DND-41 (cell line): ENCODE measurements around the gene PLA2G15.
A peak's percentile ranks its signal among the peaks of the same experiment; 100 is the strongest.

Source experiments
- ATAC-seq: fragments of 200-7000 bp; cut with Tn5 transposase; 3 replicates; pipeline ENCODE4 v1.9.1; 2021; ENCODE audit warnings: low read depth; ENCODE audit not compliant: insufficient read depth
- DNase-seq: peaks from one replicate; pipeline ENCODE4 v3.0.0-alpha.2; 2020
- H2AFZ ChIP-seq: 2 replicates; pipeline ENCODE4 v1.6.0; 2012; ENCODE audit warnings: low read depth, low read length
- H3K27ac ChIP-seq: 2 replicates; pipeline ENCODE4 v1.5.1; 2012; ENCODE audit warnings: low read length, inconsistent platforms
- H3K27me3 ChIP-seq: fragments of 200-600 bp; sonication (generic); 2 replicates; pipeline ENCODE4 v1.6.0; 2012; ENCODE audit warnings: low read length, mild to moderate bottlenecking, inconsistent platforms; ENCODE audit not compliant: insufficient read depth, poor library complexity
- H3K36me3 ChIP-seq: 2 replicates; pipeline ENCODE4 v1.5.1; 2012; ENCODE audit warnings: low read length, inconsistent platforms; ENCODE audit not compliant: insufficient read depth
- H3K4me1 ChIP-seq: 2 replicates; pipeline ENCODE4 v1.5.1; 2012; ENCODE audit warnings: mild to moderate bottlenecking, low read length; ENCODE audit not compliant: insufficient read depth
- H3K4me2 ChIP-seq: 2 replicates; pipeline ENCODE4 v1.6.0; 2012; ENCODE audit warnings: mild to moderate bottlenecking, moderate library complexity, low read length, inconsistent platforms; ENCODE audit not compliant: insufficient read depth
- H3K4me3 ChIP-seq, 2 experiments: fragments of 200-600 bp in 1 of 2; shearing (Covaris generic) in 1 of 2; 2 replicates each; pipeline ENCODE4 v1.5.1; 2012 to 2016; ENCODE audit warnings: inconsistent platforms in 2 of 2, low read length in 2 of 2, mild to moderate bottlenecking in 2 of 2, low read depth in 1 of 2, moderate library complexity in 1 of 2
- H3K79me2 ChIP-seq: 2 replicates; pipeline ENCODE4 v1.6.0; 2012; ENCODE audit warnings: low read length, inconsistent platforms; ENCODE audit not compliant: insufficient read depth
- H3K9ac ChIP-seq: 2 replicates; pipeline ENCODE4 v1.6.0; 2012; ENCODE audit warnings: low read depth, mild to moderate bottlenecking, inconsistent platforms, low read length, moderate library complexity
- H3K9me3 ChIP-seq: 2 replicates; pipeline ENCODE4 v1.5.1; 2012; ENCODE audit warnings: low read length, moderate library complexity, mild to moderate bottlenecking, inconsistent platforms; ENCODE audit not compliant: insufficient read depth, severe bottlenecking
- H4K20me1 ChIP-seq: 2 replicates; pipeline ENCODE4 v1.6.0; 2012; ENCODE audit warnings: low read length; ENCODE audit not compliant: insufficient read depth
- EZH2 ChIP-seq: IDR thresholded peaks from 3 replicates; pipeline ENCODE4 v1.6.1; 2012; ENCODE audit warnings: borderline replicate concordance, low read depth, mild to moderate bottlenecking, moderate library complexity, low read length, inconsistent platforms; ENCODE audit not compliant: severe bottlenecking
- TF ChIP-seq, protein P1 (sequence below): IDR thresholded peaks from 2 replicates; pipeline ENCODE4 v1.5.1; 2012; ENCODE audit warnings: borderline replicate concordance, low read length, moderate library complexity, mild to moderate bottlenecking; ENCODE audit not compliant: poor library complexity, severe bottlenecking; ENCODE audit errors: extremely low read depth

The PLA2G15 gene, protein sequence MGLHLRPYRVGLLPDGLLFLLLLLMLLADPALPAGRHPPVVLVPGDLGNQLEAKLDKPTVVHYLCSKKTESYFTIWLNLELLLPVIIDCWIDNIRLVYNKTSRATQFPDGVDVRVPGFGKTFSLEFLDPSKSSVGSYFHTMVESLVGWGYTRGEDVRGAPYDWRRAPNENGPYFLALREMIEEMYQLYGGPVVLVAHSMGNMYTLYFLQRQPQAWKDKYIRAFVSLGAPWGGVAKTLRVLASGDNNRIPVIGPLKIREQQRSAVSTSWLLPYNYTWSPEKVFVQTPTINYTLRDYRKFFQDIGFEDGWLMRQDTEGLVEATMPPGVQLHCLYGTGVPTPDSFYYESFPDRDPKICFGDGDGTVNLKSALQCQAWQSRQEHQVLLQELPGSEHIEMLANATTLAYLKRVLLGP

DNA sequence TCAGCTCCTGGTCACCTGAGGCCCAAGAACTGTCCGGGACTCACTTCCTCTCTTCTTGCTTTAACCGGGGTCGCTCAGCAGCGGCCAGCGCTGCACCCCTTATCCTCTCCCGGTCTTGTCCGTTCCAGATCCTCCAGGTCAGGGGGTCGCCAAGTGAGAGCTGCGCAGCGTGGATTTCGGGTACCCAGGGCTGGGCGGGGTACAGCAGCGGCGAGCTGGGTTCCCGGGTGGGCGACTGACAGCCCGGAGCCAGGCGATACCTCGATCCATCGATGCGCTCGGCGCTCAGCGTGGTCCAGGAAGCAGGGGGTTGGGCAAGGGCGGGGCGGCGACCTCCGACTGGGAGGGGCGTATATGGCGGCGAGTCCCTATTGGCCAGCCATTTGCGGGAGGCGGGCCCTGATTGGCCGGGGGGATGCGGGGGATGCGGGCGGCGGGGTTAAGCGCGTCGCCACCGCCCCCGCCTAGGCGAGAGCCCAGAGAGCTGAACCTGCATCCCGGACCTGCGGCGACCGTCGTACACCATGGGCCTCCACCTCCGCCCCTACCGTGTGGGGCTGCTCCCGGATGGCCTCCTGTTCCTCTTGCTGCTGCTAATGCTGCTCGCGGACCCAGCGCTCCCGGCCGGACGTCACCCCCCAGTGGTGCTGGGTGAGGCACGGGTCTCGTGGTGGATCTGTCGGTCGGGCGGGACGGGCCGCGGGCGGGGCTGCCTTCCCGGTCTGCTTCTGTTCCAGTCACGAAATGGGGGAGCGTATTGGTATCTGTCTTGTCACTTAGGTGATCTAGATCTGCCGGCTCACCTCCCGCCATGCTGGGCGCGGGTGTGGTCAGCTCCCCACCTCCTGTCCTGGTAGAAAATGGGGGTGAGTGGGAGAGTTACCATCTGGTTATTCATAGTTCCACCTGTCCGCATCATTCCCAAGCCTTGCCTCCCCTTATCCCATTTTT lies at the start of gene PLA2G15:
Gene PLA2G15, plus strand, starts transcription at position 471 of the 951 bp plus-strand sequence. Its CDS starts 54 bp downstream, at position 525.
- DNase-seq (peak; percentile 98), ATAC-seq (peak; percentile 97)
- TF ChIP-seq, protein P1, sequence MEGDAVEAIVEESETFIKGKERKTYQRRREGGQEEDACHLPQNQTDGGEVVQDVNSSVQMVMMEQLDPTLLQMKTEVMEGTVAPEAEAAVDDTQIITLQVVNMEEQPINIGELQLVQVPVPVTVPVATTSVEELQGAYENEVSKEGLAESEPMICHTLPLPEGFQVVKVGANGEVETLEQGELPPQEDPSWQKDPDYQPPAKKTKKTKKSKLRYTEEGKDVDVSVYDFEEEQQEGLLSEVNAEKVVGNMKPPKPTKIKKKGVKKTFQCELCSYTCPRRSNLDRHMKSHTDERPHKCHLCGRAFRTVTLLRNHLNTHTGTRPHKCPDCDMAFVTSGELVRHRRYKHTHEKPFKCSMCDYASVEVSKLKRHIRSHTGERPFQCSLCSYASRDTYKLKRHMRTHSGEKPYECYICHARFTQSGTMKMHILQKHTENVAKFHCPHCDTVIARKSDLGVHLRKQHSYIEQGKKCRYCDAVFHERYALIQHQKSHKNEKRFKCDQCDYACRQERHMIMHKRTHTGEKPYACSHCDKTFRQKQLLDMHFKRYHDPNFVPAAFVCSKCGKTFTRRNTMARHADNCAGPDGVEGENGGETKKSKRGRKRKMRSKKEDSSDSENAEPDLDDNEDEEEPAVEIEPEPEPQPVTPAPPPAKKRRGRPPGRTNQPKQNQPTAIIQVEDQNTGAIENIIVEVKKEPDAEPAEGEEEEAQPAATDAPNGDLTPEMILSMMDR, result no peak
- TF ChIP-seq EZH2, result no peak
- Histone ChIP-seq H3K27me3 (no peaks in the 10 kb centered on the region), H3K9ac (peak within 1 kb of the TSS; percentile 61), H3K4me2 (peak within 1 kb of the TSS; percentile 87), H3K36me3 (peaks cover 8% of the 10 kb centered on the region), H3K27ac (peak within 1 kb of the TSS; percentile 64), H3K4me3 (peak within 1 kb of the TSS; percentile 51 to 84; a peak in 3 of 4 replicates), H3K79me2 (peaks cover 29% of the 10 kb centered on the region), H4K20me1 (peaks cover 7% of the 10 kb centered on the region; the same call in 1 of the 2 replicates), H3K4me1 (peaks cover 35% of the 10 kb centered on the region), H3K9me3 (no peaks in the 10 kb centered on the region), H2AFZ (peak within 1 kb of the TSS; percentile 90)

DNA sequence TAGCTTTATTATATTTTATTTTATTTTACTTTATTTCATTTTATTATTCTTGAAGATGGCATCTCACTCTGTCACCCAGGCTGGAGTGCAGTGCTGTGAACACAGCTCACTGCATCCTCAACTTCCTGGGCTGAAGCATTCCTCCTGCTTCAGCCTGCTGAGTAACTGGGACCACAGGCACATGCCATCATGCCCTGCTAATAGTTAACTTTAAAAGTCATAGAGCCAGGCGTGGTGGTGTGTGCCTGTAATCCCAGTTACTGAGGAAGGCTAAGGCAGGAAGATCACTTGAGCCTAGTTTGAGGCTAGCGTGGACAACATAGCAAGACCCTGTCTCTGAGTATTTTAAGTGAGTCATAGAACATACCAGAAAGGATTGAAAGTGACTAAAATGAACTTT lies 47.9 kb upstream of the PLA2G15 start:
- no peaks in the 10 kb centered on the region for H3K9me3 ChIP-seq
- H3K27ac ChIP-seq, result no peak overlapping the region
- no peak for DNase-seq
- H3K36me3 ChIP-seq, result peaks cover 35% of the 10 kb centered on the region
- H3K79me2 ChIP-seq, result peaks cover 14% of the 10 kb centered on the region
- H3K27me3 ChIP-seq, result no peaks in the 10 kb centered on the region
- TF ChIP-seq EZH2, result no peak
- TF ChIP-seq, protein P1, result no peak
- H3K4me2 ChIP-seq, result no peak overlapping the region
- H3K9ac ChIP-seq, result no peak overlapping the region
- H3K4me3 ChIP-seq, result no peak overlapping the region
- ATAC-seq, result no peak
- H2AFZ ChIP-seq, result no peak overlapping the region
- no peaks in the 10 kb centered on the region for H4K20me1 ChIP-seq
- H3K4me1 ChIP-seq, result no peaks in the 10 kb centered on the region

DNA sequence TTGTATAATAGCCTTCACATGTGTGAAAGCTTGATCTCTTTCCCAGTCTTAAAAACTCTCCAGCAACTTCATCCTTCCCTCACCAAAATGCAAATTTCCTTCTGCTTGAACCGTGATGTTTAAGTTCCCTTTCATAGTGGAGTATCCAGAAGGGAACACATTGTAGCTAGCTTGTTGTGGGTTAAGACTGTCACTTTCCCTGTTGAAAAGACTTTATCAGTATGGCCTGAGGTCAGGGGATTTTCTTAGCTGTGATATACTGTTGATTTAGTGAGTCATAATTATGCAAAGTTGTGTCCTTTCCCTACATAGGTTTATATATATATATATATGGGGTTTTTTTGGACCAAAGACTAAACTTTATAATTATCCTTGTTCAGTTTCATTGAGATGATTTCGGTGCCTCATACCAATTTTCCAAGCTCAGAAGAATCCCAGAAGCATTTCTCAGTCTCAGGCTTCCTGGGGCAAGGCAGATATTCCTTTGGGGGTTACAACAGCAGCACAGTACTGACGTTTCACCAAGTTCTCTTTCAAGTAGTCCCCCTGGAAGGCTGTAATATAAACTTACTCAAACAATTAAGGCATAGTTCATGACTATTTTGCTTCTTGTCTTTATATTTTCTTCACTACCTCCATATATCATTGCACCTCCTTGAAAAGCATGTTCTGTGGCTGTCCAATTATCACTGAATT lies 44.9 kb upstream of the PLA2G15 start:
- Histone ChIP-seq H3K9me3 (no peaks in the 10 kb centered on the region), H3K79me2 (peaks cover 11% of the 10 kb centered on the region), H3K4me3 (no peak overlapping the region), H3K27me3 (no peaks in the 10 kb centered on the region), H3K4me2 (no peak overlapping the region), H3K36me3 (peaks cover 18% of the 10 kb centered on the region; the same call in 1 of the 2 replicates), H3K27ac (no peak overlapping the region), H4K20me1 (no peaks in the 10 kb centered on the region), H2AFZ (no peak overlapping the region), H3K9ac (no peak overlapping the region), H3K4me1 (no peaks in the 10 kb centered on the region)
- no peak for TF ChIP-seq EZH2
- TF ChIP-seq, protein P1, result no peak
- DNase-seq (no peak), ATAC-seq (no peak)
